CD4-positive, alpha-beta memory T cell (primary cell): ENCODE results near the gene SLC6A17. TPM values are rescaled to one million over a fixed set of nuclear protein-coding genes. Genes with fewer than 3 reads are reported as not detected.
A peak's percentile ranks its signal among the peaks of the same experiment; 100 is the strongest.

Source experiments
- CTCF ChIA-PET: fragments of 350-600 bp; sonication (Branson Sonifier 250); formaldehyde crosslinking; loops from one replicate; lab custom pipeline; 2021; ENCODE audit warnings: inconsistent platforms; ENCODE audit not compliant: partially characterized antibody; lab: Charles Lee
- POLR2A ChIA-PET: fragments of 350-600 bp; sonication (Branson Sonifier 250); formaldehyde crosslinking; loops from one replicate; lab custom pipeline; 2021; ENCODE audit not compliant: partially characterized antibody; lab: Charles Lee
- DNase-seq, 5 donors: peaks; one replicate each; pipeline versions ENCODE4 v3.0.0 to v3.0.0-alpha.2; 2020 to 2022; ENCODE audit warnings: mixed read lengths in 1 of 5
- H3K27ac ChIP-seq: one replicate; pipeline ENCODE4 v1.7.0; 2013; ENCODE audit warnings: low read depth, low read length
- H3K27me3 ChIP-seq: 2 replicates; pipeline ENCODE4 v1.7.0; 2013; ENCODE audit warnings: mild to moderate bottlenecking, low read length, moderate library complexity; ENCODE audit not compliant: insufficient read depth
- H3K36me3 ChIP-seq: 2 replicates; pipeline ENCODE4 v1.7.0; 2013; ENCODE audit warnings: mild to moderate bottlenecking, low read length, moderate library complexity; ENCODE audit not compliant: insufficient read depth
- H3K4me1 ChIP-seq: 2 replicates; pipeline ENCODE4 v1.7.0; 2013; ENCODE audit warnings: mild to moderate bottlenecking, low read length, moderate library complexity; ENCODE audit not compliant: insufficient read depth
- H3K4me3 ChIP-seq, 2 donors: one replicate each; pipeline ENCODE4 v1.7.0; 2013; ENCODE audit warnings: low read length in 2 of 2, mild to moderate bottlenecking in 1 of 2
- H3K9me3 ChIP-seq, 2 donors: one replicate each; pipeline ENCODE4 v1.7.0; 2013; ENCODE audit warnings: low read length in 2 of 2, control low read depth in 1 of 2; ENCODE audit not compliant: control insufficient read depth in 1 of 2
- H3K27ac Mint-ChIP-seq, 7 donors: one replicate each; pipeline ENCODE4 v1.8.0; 2020 to 2021; ENCODE audit warnings: mixed read lengths in 7 of 7, mild to moderate bottlenecking in 6 of 7, inconsistent platforms in 3 of 7, moderate library complexity in 3 of 7
- H3K27me3 Mint-ChIP-seq, 2 donors: one replicate each; pipeline ENCODE4 v1.8.0; 2020 to 2021; ENCODE audit warnings: mixed read lengths in 2 of 2
- H3K36me3 Mint-ChIP-seq, 2 donors: one replicate each; pipeline ENCODE4 v1.8.0; 2020 to 2021; ENCODE audit warnings: mixed read lengths in 2 of 2, inconsistent platforms in 1 of 2, mild to moderate bottlenecking in 1 of 2
- H3K4me1 Mint-ChIP-seq, 4 donors: one replicate each; pipeline ENCODE4 v1.8.0; 2020 to 2021; ENCODE audit warnings: mixed read lengths in 4 of 4, mild to moderate bottlenecking in 1 of 4
- H3K4me3 Mint-ChIP-seq, 8 donors: one replicate each; pipeline ENCODE4 v1.8.0; 2020 to 2021; ENCODE audit warnings: mixed read lengths in 8 of 8, mild to moderate bottlenecking in 7 of 8, moderate library complexity in 6 of 8, inconsistent platforms in 3 of 8
- H3K9me3 Mint-ChIP-seq, 8 donors: one replicate each; pipeline ENCODE4 v1.8.0; 2020 to 2021; ENCODE audit warnings: mixed read lengths in 8 of 8, mild to moderate bottlenecking in 5 of 8, inconsistent platforms in 3 of 8, moderate library complexity in 1 of 8
- intact Hi-C: fragments of 100-400 bp; cut with micrococcal nuclease; formaldehyde crosslinking; loops from one replicate; pipeline ENCODE4 v1.15.1; 2023
- polyA plus RNA-seq, 2 donors: library from polyadenylated mRNA; unstranded; fragments of 300-500 nt; fragmentation: Illumina TruSeq; gene quantifications; one replicate each; pipeline ENCODE4 v1.2.3, GENCODE V29; 2021
- total RNA-seq, 2 experiments: library from RNA; stranded (reverse); gene quantifications; one replicate each; pipeline ENCODE4 v1.2.3, GENCODE V29; 2021

The SLC6A17 gene
- total and polyA plus RNA-seq, 4 experiments from 2014 or later: not detected

GRCh38 chr1:110186558-110186957 lies 36.3 kb downstream of the SLC6A17 start:
- Histone ChIP-seq H3K36me3 (no peaks in the 10 kb centered on the region), H3K27ac (no peak overlapping the region), H3K27me3 (no peaks in the 10 kb centered on the region), H3K4me3 (no peak overlapping the region), H3K4me1 (no peaks in the 10 kb centered on the region), H3K9me3 (no peaks in the 10 kb centered on the region)
- POLR2A ChIA-PET: no interaction called here
- H3K36me3 Mint-ChIP-seq: no peaks in the 10 kb centered on the region
- CTCF ChIA-PET: interaction anchor here (0.8 to 3.2 kb wide), 3 partner anchors 10 to 274 kb away, joined by 3 to 8 read pairs (median 8); no protein-coding TSS in a partner anchor
- peaks cover 0 to 3% (median 0%) of the 10 kb centered on the region in 8 donors for H3K9me3 Mint-ChIP-seq
- intact Hi-C loops: no loop called here
- no peaks in the 10 kb centered on the region for H3K4me1 Mint-ChIP-seq
- H3K27me3 Mint-ChIP-seq: peaks cover 11 to 16% of the 10 kb centered on the region in 2 donors
- no peak overlapping the region for H3K4me3 Mint-ChIP-seq
- no peak overlapping the region for H3K27ac Mint-ChIP-seq
- no peak for DNase-seq

GRCh38 chr1:110187139-110187890 lies 37.0 kb downstream of the SLC6A17 start:
- no peaks in the 10 kb centered on the region for H3K27me3 ChIP-seq
- peaks cover 0 to 3% (median 0%) of the 10 kb centered on the region in 8 donors for H3K9me3 Mint-ChIP-seq
- H3K27me3 Mint-ChIP-seq: peaks cover 11 to 16% of the 10 kb centered on the region in 2 donors
- POLR2A ChIA-PET: no interaction called here
- H3K4me1 Mint-ChIP-seq: no peaks in the 10 kb centered on the region
- no peak overlapping the region for H3K27ac Mint-ChIP-seq
- H3K4me1 ChIP-seq: no peaks in the 10 kb centered on the region
- H3K36me3 ChIP-seq: no peaks in the 10 kb centered on the region
- no peak overlapping the region for H3K4me3 ChIP-seq
- no peak overlapping the region for H3K4me3 Mint-ChIP-seq
- H3K27ac ChIP-seq: no peak overlapping the region
- H3K36me3 Mint-ChIP-seq: no peaks in the 10 kb centered on the region
- CTCF ChIA-PET: interaction anchor here (1.9 to 3.2 kb wide), 2 partner anchors 10 to 16 kb away, joined by 8 read pairs; no protein-coding TSS in a partner anchor
- no peaks in the 10 kb centered on the region for H3K9me3 ChIP-seq
- intact Hi-C loops: no loop called here
- DNase-seq: no peak

GRCh38 chr1:110188035-110188618 lies 37.8 kb downstream of the SLC6A17 start:
- H3K9me3 Mint-ChIP-seq: peaks cover 0 to 3% (median 0%) of the 10 kb centered on the region in 8 donors
- H3K4me1 ChIP-seq: no peaks in the 10 kb centered on the region
- no peak overlapping the region for H3K27ac ChIP-seq
- intact Hi-C loops: no loop called here
- DNase-seq: no peak
- H3K4me3 ChIP-seq: no peak overlapping the region
- POLR2A ChIA-PET: no interaction called here
- no peaks in the 10 kb centered on the region for H3K4me1 Mint-ChIP-seq
- CTCF ChIA-PET: interaction anchor here (0.7 to 3.2 kb wide), 2 partner anchors 10 to 15 kb away, joined by 3 to 8 read pairs; no protein-coding TSS in a partner anchor
- peak overlapping the region in 1 of 7 donors; percentile 71 for H3K27ac Mint-ChIP-seq
- H3K36me3 ChIP-seq: no peaks in the 10 kb centered on the region
- H3K9me3 ChIP-seq: no peaks in the 10 kb centered on the region
- H3K4me3 Mint-ChIP-seq: no peak overlapping the region
- H3K27me3 ChIP-seq: no peaks in the 10 kb centered on the region
- H3K27me3 Mint-ChIP-seq: peaks cover 11 to 16% of the 10 kb centered on the region in 2 donors
- no peaks in the 10 kb centered on the region for H3K36me3 Mint-ChIP-seq

- H3K4me1 Mint-ChIP-seq: no peaks in the 10 kb centered on the region
- DNase-seq: no peak
- no peak overlapping the region for H3K4me3 ChIP-seq
- no peaks in the 10 kb centered on the region for H3K9me3 ChIP-seq
- ChIA-PET POLR2A (no interaction called here), CTCF (interaction anchor here (0.7 kb wide), 1 partner anchor 9 kb away, joined by 3 read pairs; no protein-coding TSS in a partner anchor)
- H3K27me3 Mint-ChIP-seq: peaks cover 11 to 16% of the 10 kb centered on the region in 2 donors
- H3K9me3 Mint-ChIP-seq: peaks cover 0 to 3% (median 0%) of the 10 kb centered on the region in 8 donors
- no peaks in the 10 kb centered on the region for H3K27me3 ChIP-seq
- H3K36me3 Mint-ChIP-seq: no peaks in the 10 kb centered on the region
- intact Hi-C loops: no loop called here
- no peak overlapping the region for H3K27ac ChIP-seq
- no peak overlapping the region for H3K4me3 Mint-ChIP-seq
- no peak overlapping the region for H3K27ac Mint-ChIP-seq
- no peaks in the 10 kb centered on the region for H3K4me1 ChIP-seq
- no peaks in the 10 kb centered on the region for H3K36me3 ChIP-seq
Measured at GRCh38 chr1:110189181-110189580, 38.9 kb downstream of the SLC6A17 start.

- Mint-ChIP-seq H3K9me3 (peaks cover 0 to 3% (median 0%) of the 10 kb centered on the region in 8 donors), H3K36me3 (no peaks in the 10 kb centered on the region), H3K4me3 (no peak overlapping the region), H3K27me3 (peaks cover 11 to 12% of the 10 kb centered on the region in 2 donors), H3K4me1 (no peaks in the 10 kb centered on the region), H3K27ac (no peak overlapping the region)
- DNase-seq: no peak
- H3K27me3 ChIP-seq: no peaks in the 10 kb centered on the region
- intact Hi-C loops: no loop called here
- no peak overlapping the region for H3K4me3 ChIP-seq
- no peak overlapping the region for H3K27ac ChIP-seq
- no peaks in the 10 kb centered on the region for H3K9me3 ChIP-seq
- H3K4me1 ChIP-seq: no peaks in the 10 kb centered on the region
- ChIA-PET CTCF (interaction anchor here (0.9 to 3.4 kb wide), 4 partner anchors 13 to 305 kb away, joined by 5 to 11 read pairs (median 5); no protein-coding TSS in a partner anchor), POLR2A (interaction anchor here (0.9 kb wide), 1 partner anchor 12 kb away, joined by 3 read pairs; no protein-coding TSS in a partner anchor)
- H3K36me3 ChIP-seq: no peaks in the 10 kb centered on the region
Measured at GRCh38 chr1:110190282-110190929, 40.1 kb downstream of the SLC6A17 start.

GRCh38 chr1:110192541-110192940 lies 42.2 kb downstream of the SLC6A17 start:
- POLR2A ChIA-PET: no interaction called here
- H3K9me3 Mint-ChIP-seq: no peaks in the 10 kb centered on the region
- intact Hi-C loops: no loop called here

More at GRCh38 chr1:110192541-110192940, 42.2 kb downstream of the SLC6A17 start:
- no peaks in the 10 kb centered on the region for H3K36me3 Mint-ChIP-seq
- Histone ChIP-seq H3K27ac (no peak overlapping the region), H3K27me3 (no peaks in the 10 kb centered on the region), H3K9me3 (no peaks in the 10 kb centered on the region), H3K4me1 (no peaks in the 10 kb centered on the region), H3K4me3 (no peak overlapping the region), H3K36me3 (no peaks in the 10 kb centered on the region)
- no peak for DNase-seq
- no peak overlapping the region for H3K4me3 Mint-ChIP-seq
- H3K27me3 Mint-ChIP-seq: peaks cover 7 to 8% of the 10 kb centered on the region in 2 donors
- no peak overlapping the region for H3K27ac Mint-ChIP-seq
- CTCF ChIA-PET: interaction anchor here (1.3 to 4.0 kb wide), 3 partner anchors 76 to 303 kb away, joined by 4 to 25 read pairs (median 11); no protein-coding TSS in a partner anchor
- H3K4me1 Mint-ChIP-seq: peaks cover 0 to 3% (median under 1%) of the 10 kb centered on the region in 4 donors
